GM18520 (cell line): Measurements from ENCODE around the gene GMPPB.
"Not testable (repeated sequence)": the region's sequence is repeated elsewhere in the genome, so short reads cannot be mapped to it uniquely, and the experiment has no call there.

Experiments used
- ATAC-seq: cut with Tn5 transposase; IDR thresholded peaks from one replicate; pipeline ENCODE4 v1.9.1; 2021; ENCODE audit not compliant: unreplicated experiment

GMPPB gene

GRCh38 chr3:49723628-49724551 is at the start of gene GMPPB:
Gene GMPPB (minus strand): TSS chr3:49723951. CDS start chr3:49723726, 225 bp downstream.
- peak; percentile 83 for ATAC-seq

DNA sequence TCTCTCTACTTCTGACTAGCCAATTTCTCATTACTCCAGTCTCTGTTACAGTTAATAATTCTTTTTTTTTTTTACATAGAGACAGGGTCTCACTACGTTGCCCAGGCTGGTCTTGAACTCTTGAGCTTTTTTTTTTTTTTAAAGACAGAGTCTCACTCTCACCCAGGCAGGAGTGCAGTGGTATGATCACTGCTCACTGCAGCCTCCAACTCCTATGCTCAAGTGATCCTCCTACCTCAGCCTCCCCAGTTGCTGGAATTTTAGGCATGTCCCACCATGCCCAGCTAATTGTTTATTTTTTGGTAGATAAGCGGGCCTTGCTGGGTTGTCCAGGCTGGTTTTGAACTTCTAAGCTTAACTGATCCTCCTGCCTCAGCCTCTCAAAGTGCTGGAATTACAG is 49.0 kb upstream of the GMPPB start:
- ATAC-seq, result no peak

DNA sequence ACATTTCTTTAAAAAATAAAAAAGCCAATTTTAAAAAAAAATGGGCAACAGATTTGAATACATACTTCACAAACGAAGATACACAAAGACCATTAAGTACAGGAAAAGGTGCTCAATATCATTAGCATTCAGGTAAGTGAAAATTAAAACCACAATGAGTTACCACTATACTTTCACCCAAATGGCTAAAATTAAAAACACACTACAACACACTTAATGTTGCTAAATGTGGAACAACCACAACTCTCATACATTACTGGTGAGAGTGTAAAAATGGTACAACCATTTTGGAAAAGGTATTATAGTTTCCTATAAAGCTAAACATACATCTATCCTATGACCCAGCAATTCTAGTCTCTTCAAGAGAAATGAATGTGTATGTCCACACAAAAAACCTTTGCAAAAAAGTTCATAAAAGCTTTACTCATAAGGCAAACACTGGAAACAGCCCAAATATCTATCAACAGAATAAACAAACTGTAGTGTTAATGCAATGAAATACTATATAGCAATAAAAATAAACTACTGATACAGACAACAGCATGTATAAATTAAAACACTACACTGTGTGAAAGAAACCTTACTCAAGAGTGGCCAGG is 47.7 kb upstream of the GMPPB start:
- ATAC-seq, result no peak

GRCh38 chr3:49769926-49770325 is 46.2 kb upstream of the GMPPB start:
- ATAC-seq, result no peak

DNA sequence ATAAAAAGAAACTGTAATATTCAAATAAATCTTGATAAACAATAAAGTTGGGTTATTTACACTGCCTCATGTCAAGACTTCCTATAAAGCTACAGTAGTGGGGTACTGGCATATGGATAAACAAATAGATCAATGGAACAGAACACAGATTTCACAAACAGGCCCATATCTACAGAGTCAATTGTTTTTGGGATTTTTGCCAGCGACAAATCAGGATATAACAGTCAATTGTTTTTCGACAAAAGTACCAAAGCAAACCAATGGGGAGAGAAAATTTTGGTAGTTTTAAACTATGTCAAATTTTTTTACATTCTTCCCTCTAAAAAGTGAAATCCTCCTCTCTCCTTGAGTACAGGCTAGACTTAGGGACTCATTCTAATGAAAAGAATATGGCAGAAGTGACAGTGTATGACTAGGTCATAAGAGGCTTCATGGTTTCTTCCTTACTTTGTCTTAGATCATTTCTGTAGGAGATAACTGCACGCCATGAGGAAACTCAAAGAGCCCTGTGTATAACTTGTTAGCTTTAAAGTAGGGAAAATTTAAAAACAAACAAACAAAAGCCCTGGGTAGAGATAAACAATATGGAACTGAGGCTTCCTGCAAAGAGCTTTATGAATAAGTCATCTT is 45.6 kb upstream of the GMPPB start:
- no peak for ATAC-seq

GRCh38 chr3:49763981-49764380 is 40.2 kb upstream of the GMPPB start:
- ATAC-seq, result no peak

DNA sequence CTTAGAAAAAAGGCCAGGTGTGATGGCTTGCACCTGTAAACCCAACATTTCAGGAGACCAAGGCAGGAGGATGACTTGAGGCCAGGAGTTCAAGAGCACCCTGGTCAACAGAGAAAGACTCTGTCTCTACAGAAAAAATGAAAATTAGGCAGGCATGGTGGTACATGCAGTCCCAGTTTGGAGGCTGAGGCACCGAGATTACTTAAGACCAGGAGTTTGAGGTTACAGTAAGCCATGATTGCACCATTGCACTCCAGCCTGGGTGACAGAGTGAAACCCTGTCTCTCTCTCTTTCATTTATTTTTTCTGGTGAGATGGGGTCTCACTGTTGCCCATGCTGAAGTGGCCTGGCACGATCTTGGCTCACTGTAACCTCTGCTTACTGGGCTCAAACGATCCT is 37.9 kb upstream of the GMPPB start:
- ATAC-seq, result no peak

DNA sequence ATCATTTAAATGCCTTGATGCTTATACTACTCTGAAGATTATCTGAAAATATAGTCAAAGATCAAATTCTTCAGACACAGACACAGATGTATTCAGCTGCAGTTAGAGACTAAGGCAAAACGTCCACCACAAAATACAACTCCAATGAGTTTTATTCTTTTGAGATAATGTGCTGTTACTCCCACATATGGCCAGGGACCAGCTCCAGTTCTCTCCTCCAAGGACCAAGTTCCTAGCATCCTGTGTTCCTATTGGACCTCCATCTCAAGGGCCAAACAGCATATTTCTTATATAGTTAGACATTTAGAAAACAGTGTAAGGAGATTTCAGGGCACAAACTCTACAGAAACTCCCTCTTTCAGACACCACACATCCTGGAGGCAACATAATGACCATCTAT is 35.5 kb upstream of the GMPPB start:
- no peak for ATAC-seq

DNA sequence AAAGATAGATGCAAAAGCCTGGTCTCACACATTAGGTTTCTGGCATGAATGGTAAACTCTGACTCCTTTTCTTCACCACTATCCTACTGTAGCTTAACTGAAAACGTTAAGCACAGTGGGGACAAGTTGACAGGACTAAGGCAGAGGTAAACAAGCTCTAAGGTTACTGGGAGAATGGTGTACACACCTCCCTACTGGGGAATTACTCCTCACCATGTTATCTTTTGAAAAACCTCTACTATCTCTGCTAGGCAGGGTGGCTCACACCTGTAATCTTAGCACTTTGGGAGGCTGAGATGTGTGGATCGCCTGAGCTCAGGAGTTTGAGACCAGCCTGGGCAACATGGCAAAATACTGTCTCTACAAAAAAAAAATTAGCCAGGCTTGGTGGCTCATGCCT is 33.4 kb upstream of the GMPPB start:
- ATAC-seq, result no peak

DNA sequence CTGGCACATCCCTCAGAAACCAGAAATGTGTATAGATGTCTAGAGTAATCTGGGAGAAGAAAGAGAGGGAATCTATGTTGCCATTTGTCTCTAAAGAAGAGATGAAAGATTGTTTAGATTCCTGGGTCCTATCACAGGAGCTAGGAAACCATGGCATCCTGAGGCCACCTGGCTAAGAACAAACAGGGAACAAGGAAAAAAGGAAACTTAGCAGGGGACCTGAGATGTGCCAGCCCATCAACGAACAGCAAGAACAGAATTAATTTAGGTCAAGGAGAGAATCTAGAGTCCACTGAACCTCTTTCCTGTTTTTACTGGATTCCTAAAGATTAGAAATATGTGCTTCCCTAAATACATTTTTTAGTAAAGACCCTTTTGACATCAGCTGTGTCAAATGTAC is 32.3 kb upstream of the GMPPB start:
- ATAC-seq, result no peak

GRCh38 chr3:49754536-49754935 is 30.8 kb upstream of the GMPPB start:
- ATAC-seq, result no peak

- ATAC-seq, result no peak
Measured at GRCh38 chr3:49751501-49751900, 27.8 kb upstream of the GMPPB start.

DNA sequence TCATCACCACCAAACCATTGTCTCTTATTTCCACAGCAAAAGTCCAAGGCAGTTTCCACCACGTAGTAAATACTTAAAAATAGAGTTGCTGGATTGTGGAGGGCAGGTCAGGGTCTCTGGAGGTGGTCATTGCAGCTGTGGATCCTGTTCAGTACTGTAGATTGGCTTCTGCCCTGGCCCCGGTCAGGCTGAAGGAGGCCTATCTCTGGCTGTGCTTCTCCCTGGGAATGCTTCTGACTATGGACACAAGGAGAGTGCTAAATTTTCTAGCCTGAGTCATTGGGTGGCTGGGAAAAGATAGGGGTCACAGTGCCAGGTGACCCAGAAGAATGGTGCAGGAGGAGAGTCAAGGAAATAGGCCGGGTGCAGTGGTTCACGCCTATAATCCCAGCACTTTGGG is 26.3 kb upstream of the GMPPB start:
- ATAC-seq, result no peak

- ATAC-seq, result not testable (repeated sequence)
Measured at GRCh38 chr3:49748874-49749273, 25.1 kb upstream of the GMPPB start.

DNA sequence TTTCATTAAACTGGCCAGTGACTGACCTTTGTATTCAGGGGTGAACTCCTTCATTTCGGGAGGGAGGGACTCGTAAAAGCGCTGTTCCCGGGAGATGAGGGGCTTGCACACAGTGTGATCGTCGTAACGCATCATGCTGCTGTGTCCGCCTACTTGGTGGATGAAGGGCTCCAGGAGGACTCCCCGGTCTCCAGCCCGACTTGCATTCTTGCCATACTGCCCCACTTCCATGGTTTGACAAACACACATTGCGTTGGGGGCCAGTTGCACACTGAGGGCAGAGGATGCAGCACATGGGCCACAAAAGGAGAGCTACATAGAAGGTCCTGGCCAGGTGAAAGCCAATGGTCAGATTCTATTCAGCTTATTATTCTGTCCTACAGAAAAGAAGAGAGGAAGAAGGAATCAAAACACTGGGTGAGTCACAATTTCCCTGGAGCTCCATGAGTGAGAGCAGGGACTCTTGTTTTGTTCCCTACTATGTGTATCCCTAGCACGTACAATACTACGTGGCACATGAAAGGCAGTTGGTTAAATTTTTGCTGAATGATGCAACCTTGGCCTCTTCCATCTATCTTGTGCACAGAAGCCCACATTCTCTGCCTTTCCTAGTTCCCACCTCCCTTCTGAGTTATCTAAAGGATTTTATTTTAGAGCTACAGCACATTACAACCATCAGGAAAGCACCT is 24.2 kb upstream of the GMPPB start:
- ATAC-seq, result no peak

GRCh38 chr3:49745986-49746385 is 22.2 kb upstream of the GMPPB start:
- no peak for ATAC-seq

DNA sequence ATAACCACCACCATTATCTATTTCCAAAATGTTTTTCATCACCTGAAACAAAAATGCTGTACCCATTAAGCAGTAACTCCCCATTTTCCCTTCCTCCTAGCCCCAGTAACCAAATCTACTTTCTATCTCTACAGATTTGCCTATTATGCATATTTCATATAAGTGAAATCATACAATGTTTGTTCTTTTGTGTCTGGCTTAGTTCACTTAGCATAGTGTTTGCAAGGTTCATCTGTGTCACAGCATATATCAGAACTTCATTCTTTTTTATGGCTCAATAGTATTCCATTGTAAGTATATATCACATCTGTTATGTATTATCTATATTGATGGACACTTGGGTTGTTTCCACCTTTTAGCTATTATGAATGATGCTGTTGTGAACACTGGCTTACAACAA is 16.7 kb upstream of the GMPPB start:
- no peak for ATAC-seq

GRCh38 chr3:49738067-49738713 is 14.4 kb upstream of the GMPPB start:
- no peak for ATAC-seq

DNA sequence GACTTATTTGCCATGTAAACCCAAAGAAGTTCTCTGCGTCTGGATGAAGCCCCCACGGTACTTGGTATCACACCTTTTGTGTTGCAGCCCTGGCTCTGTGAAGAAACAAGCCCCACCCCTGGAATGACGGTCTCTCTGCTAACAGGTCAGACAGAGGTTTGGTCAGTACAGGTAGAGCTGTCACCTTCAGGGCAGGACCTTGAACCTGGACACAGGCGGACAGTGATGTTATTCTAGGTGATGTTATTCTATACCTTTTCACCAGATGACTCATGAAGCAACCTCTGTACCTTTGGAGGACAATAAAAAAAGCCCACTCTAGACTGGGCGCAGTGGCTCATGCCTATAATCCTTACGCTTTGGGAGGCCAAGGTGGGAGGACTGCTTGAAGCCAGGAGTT is 11.0 kb upstream of the GMPPB start:
- no peak for ATAC-seq

- no peak for ATAC-seq
Measured at GRCh38 chr3:49733551-49733950, 9.8 kb upstream of the GMPPB start.

GRCh38 chr3:49732597-49732996 is 8.8 kb upstream of the GMPPB start:
- no peak for ATAC-seq
